IPS-15b (cell line): ENCODE data around the gene E2F4.
A peak's percentile ranks its signal among the peaks of the same experiment; 100 is the strongest.

Experiments used
- H3K27me3 ChIP-seq: one replicate; pipeline ENCODE4 v1.6.1; 2013; ENCODE audit warnings: low read length; ENCODE audit not compliant: control insufficient read depth, insufficient read depth
- H3K36me3 ChIP-seq: one replicate; pipeline ENCODE4 v1.6.1; 2013; ENCODE audit warnings: low read length; ENCODE audit not compliant: control insufficient read depth, insufficient read depth
- H3K4me1 ChIP-seq: one replicate; pipeline ENCODE4 v1.6.1; 2013; ENCODE audit warnings: mild to moderate bottlenecking, low read length; ENCODE audit not compliant: control insufficient read depth, insufficient read depth
- H3K4me3 ChIP-seq: one replicate; pipeline ENCODE4 v1.5.1; 2013; ENCODE audit warnings: low read depth, low read length
- H3K9ac ChIP-seq: one replicate; pipeline ENCODE4 v1.6.1; 2013; ENCODE audit warnings: low read depth, mild to moderate bottlenecking, low read length
- H3K9me3 ChIP-seq: one replicate; pipeline ENCODE4 v1.6.1; 2013; ENCODE audit warnings: mild to moderate bottlenecking, low read length; ENCODE audit not compliant: control insufficient read depth, insufficient read depth

E2F4 gene

GRCh38 chr16:67228034-67228785 lies 36.3 kb downstream of the E2F4 start:
- Histone ChIP-seq H3K36me3 (peaks cover 41% of the 10 kb centered on the region), H3K4me3 (peak overlapping the region; percentile 99), H3K9ac (peak overlapping the region; percentile 94)

GRCh38 chr16:67228905-67229304 lies 37.0 kb downstream of the E2F4 start:
- no peak overlapping the region for H3K4me3 ChIP-seq
- peaks cover 43% of the 10 kb centered on the region for H3K36me3 ChIP-seq
- no peak overlapping the region for H3K9ac ChIP-seq
- H3K27me3 ChIP-seq, result no peaks in the 10 kb centered on the region
- H3K9me3 ChIP-seq, result no peaks in the 10 kb centered on the region
- peaks cover 4% of the 10 kb centered on the region for H3K4me1 ChIP-seq

More at GRCh38 chr16:67228034-67228785, 36.3 kb downstream of the E2F4 start:
- no peaks in the 10 kb centered on the region for H3K9me3 ChIP-seq
- peaks cover 4% of the 10 kb centered on the region for H3K4me1 ChIP-seq
- no peaks in the 10 kb centered on the region for H3K27me3 ChIP-seq

GRCh38 chr16:67229906-67230808 lies 38.2 kb downstream of the E2F4 start:
- Histone ChIP-seq H3K36me3 (peaks cover 43% of the 10 kb centered on the region), H3K27me3 (no peaks in the 10 kb centered on the region), H3K4me1 (peaks cover 4% of the 10 kb centered on the region), H3K9ac (no peak overlapping the region), H3K9me3 (no peaks in the 10 kb centered on the region), H3K4me3 (no peak overlapping the region)

- Histone ChIP-seq H3K27me3 (no peaks in the 10 kb centered on the region), H3K4me1 (peaks cover 4% of the 10 kb centered on the region)
Observed at GRCh38 chr16:67230809-67231660, 39.1 kb downstream of the E2F4 start.

GRCh38 chr16:67233596-67233995 lies 41.6 kb downstream of the E2F4 start:
- Histone ChIP-seq H3K27me3 (no peaks in the 10 kb centered on the region), H3K36me3 (peaks cover 46% of the 10 kb centered on the region), H3K4me1 (peaks cover 2% of the 10 kb centered on the region), H3K4me3 (no peak overlapping the region), H3K9me3 (no peaks in the 10 kb centered on the region), H3K9ac (no peak overlapping the region)

More at GRCh38 chr16:67230809-67231660, 39.1 kb downstream of the E2F4 start:
- Histone ChIP-seq H3K9me3 (no peaks in the 10 kb centered on the region), H3K4me3 (no peak overlapping the region), H3K9ac (no peak overlapping the region), H3K36me3 (peaks cover 46% of the 10 kb centered on the region)

- H3K36me3 ChIP-seq, result peaks cover 40% of the 10 kb centered on the region
- H3K4me3 ChIP-seq, result no peak overlapping the region
- H3K27me3 ChIP-seq, result no peaks in the 10 kb centered on the region
- no peak overlapping the region for H3K9ac ChIP-seq
- no peaks in the 10 kb centered on the region for H3K9me3 ChIP-seq
- H3K4me1 ChIP-seq, result peaks cover 2% of the 10 kb centered on the region
Observed at GRCh38 chr16:67234180-67234597, 42.2 kb downstream of the E2F4 start.

GRCh38 chr16:67235816-67236562 lies 44.0 kb downstream of the E2F4 start:
- no peak overlapping the region for H3K9ac ChIP-seq
- peaks cover 28% of the 10 kb centered on the region for H3K36me3 ChIP-seq
- H3K27me3 ChIP-seq, result no peaks in the 10 kb centered on the region
- H3K4me3 ChIP-seq, result peak overlapping the region; percentile 16
- H3K4me1 ChIP-seq, result peaks cover 2% of the 10 kb centered on the region
- H3K9me3 ChIP-seq, result no peaks in the 10 kb centered on the region

GRCh38 chr16:67236563-67237395 lies 44.8 kb downstream of the E2F4 start:
- Histone ChIP-seq H3K9me3 (no peaks in the 10 kb centered on the region), H3K9ac (no peak overlapping the region), H3K4me1 (peaks cover 9% of the 10 kb centered on the region), H3K36me3 (peaks cover 21% of the 10 kb centered on the region), H3K4me3 (peak overlapping the region; percentile 45), H3K27me3 (no peaks in the 10 kb centered on the region)

- Histone ChIP-seq H3K9ac (no peak overlapping the region), H3K27me3 (no peaks in the 10 kb centered on the region), H3K4me1 (peaks cover 9% of the 10 kb centered on the region), H3K9me3 (no peaks in the 10 kb centered on the region), H3K36me3 (peaks cover 19% of the 10 kb centered on the region), H3K4me3 (peak overlapping the region; percentile 45)
Observed at GRCh38 chr16:67237396-67238277, 45.7 kb downstream of the E2F4 start.

GRCh38 chr16:67238278-67238575 lies 46.3 kb downstream of the E2F4 start:
- Histone ChIP-seq H3K4me3 (no peak overlapping the region), H3K9ac (no peak overlapping the region), H3K36me3 (peaks cover 19% of the 10 kb centered on the region), H3K27me3 (no peaks in the 10 kb centered on the region), H3K9me3 (no peaks in the 10 kb centered on the region), H3K4me1 (peaks cover 9% of the 10 kb centered on the region)
